GM12878 (cell line): ENCODE data around the gene CHST13.

ENCODE experiments used
- ETV6 ChIP-seq, 2 experiments: fragments of 450-650 bp in 1 of 2; IDR thresholded peaks in 1 of 2; conservative IDR thresholded peaks in 1 of 2; 2 replicates each; pipeline ENCODE4 v1.6.1; 2014; ENCODE audit warnings: antibody characterized with exemption in 1 of 2, borderline replicate concordance in 1 of 2, low read depth in 1 of 2, mild to moderate bottlenecking in 1 of 2, moderate library complexity in 1 of 2
- FOXK2 ChIP-seq: fragments of 450-650 bp; IDR thresholded peaks from 2 replicates; pipeline ENCODE4 v1.6.1; 2017; ENCODE audit warnings: mild to moderate bottlenecking, moderate library complexity
- FOXM1 ChIP-seq: IDR thresholded peaks from 2 replicates; pipeline ENCODE4 v1.6.1; 2012; ENCODE audit warnings: low read depth, mild to moderate bottlenecking, inconsistent platforms, low read length, moderate library complexity
- GABPA ChIP-seq: IDR thresholded peaks from 2 replicates; pipeline ENCODE4 v1.6.1; 2014; ENCODE audit warnings: antibody characterized with exemption, low read depth, mild to moderate bottlenecking, inconsistent platforms
- NBN ChIP-seq: fragments of 450-650 bp; IDR thresholded peaks from 2 replicates; pipeline ENCODE4 v1.6.1; 2016
- SMC3 ChIP-seq: IDR thresholded peaks from 2 replicates; pipeline ENCODE4 v1.6.1; 2011; ENCODE audit warnings: low read length, improper control_type of control experiment, borderline replicate concordance
- SP1 ChIP-seq: IDR thresholded peaks from one replicate; pipeline ENCODE4 v1.6.1; 2011; ENCODE audit warnings: low read depth, low read length
- SPI1 ChIP-seq: IDR thresholded peaks from 2 replicates; pipeline ENCODE4 v1.6.1; 2011; ENCODE audit warnings: low read depth, mild to moderate bottlenecking, low read length, moderate library complexity, borderline replicate concordance; ENCODE audit not compliant: insufficient read depth
- TF ChIP-seq, protein P1 (sequence below), 3 experiments: IDR thresholded peaks in 2 of 3; conservative IDR thresholded peaks in 1 of 3; 2 replicates each; pipeline ENCODE4 v1.5.1; 2011; ENCODE audit warnings: low read depth in 3 of 3, low read length in 3 of 3, mild to moderate bottlenecking in 3 of 3, control low read depth in 2 of 3, moderate library complexity in 2 of 3, inconsistent platforms in 1 of 3, mixed read lengths in 1 of 3; ENCODE audit not compliant: control insufficient read depth in 2 of 3, insufficient read depth in 1 of 3; ENCODE audit errors: extremely low read depth in 1 of 3

- no peak for TF ChIP-seq FOXK2
- TF ChIP-seq SPI1: no peak
- TF ChIP-seq, protein P1, sequence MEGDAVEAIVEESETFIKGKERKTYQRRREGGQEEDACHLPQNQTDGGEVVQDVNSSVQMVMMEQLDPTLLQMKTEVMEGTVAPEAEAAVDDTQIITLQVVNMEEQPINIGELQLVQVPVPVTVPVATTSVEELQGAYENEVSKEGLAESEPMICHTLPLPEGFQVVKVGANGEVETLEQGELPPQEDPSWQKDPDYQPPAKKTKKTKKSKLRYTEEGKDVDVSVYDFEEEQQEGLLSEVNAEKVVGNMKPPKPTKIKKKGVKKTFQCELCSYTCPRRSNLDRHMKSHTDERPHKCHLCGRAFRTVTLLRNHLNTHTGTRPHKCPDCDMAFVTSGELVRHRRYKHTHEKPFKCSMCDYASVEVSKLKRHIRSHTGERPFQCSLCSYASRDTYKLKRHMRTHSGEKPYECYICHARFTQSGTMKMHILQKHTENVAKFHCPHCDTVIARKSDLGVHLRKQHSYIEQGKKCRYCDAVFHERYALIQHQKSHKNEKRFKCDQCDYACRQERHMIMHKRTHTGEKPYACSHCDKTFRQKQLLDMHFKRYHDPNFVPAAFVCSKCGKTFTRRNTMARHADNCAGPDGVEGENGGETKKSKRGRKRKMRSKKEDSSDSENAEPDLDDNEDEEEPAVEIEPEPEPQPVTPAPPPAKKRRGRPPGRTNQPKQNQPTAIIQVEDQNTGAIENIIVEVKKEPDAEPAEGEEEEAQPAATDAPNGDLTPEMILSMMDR (IDR thresholded peaks at IDR 0.05 in 2 of 3, conservative IDR thresholded peaks at IDR 0.05 in 1 of 3; ENCODE audit: control insufficient read depth in 2 of 3, extremely low read depth in 1 of 3, insufficient read depth in 1 of 3, low read depth in 3 of 3, low read length in 3 of 3): no peak
- TF ChIP-seq NBN: no peak
- TF ChIP-seq SP1: no peak
- TF ChIP-seq GABPA: no peak
- no peak for TF ChIP-seq FOXM1
- no peak for TF ChIP-seq ETV6 (conservative IDR thresholded peaks at IDR 0.05 in 1 of 2, IDR thresholded peaks at IDR 0.05 in 1 of 2; ENCODE audit: borderline replicate concordance in 1 of 2, low read depth in 1 of 2)
- TF ChIP-seq SMC3: no peak
Measured at GRCh38 chr3:126511291-126511690, 12.7 kb upstream of the CHST13 start.
